Fibroblast of mammary gland (primary cell): ENCODE measurements around the gene MEPCE.

Experiments
- DNase-seq: peaks from one replicate; pipeline ENCODE4 v3.0.0-alpha.2; 2010; ENCODE audit warnings: low read depth
- H3K4me3 ChIP-seq: 2 replicates; pipeline ENCODE4 v1.5.1; 2011; ENCODE audit warnings: low read depth, mild to moderate bottlenecking, low read length, moderate library complexity; ENCODE audit not compliant: control insufficient read depth
- CTCF ChIP-seq: conservative IDR thresholded peaks from 2 replicates; pipeline ENCODE4 v1.5.1; 2011; ENCODE audit warnings: low read depth, low read length, inconsistent platforms; ENCODE audit not compliant: control insufficient read depth, insufficient read depth

Gene MEPCE

GRCh38 chr7:100419660-100420226, 9.9 kb upstream of the MEPCE start:
- no peak overlapping the region for H3K4me3 ChIP-seq
- TF ChIP-seq CTCF = no peak
- DNase-seq = no peak

- DNase-seq = no peak
- TF ChIP-seq CTCF = no peak
- H3K4me3 ChIP-seq = no peak overlapping the region
Observed at GRCh38 chr7:100423315-100423714, 6.3 kb upstream of the MEPCE start.

- no peak overlapping the region for H3K4me3 ChIP-seq
- no peak for TF ChIP-seq CTCF
- DNase-seq = no peak
Observed at GRCh38 chr7:100425347-100425746, 4.3 kb upstream of the MEPCE start.

- TF ChIP-seq CTCF = no peak
- DNase-seq = no peak
- no peak overlapping the region for H3K4me3 ChIP-seq
Observed at GRCh38 chr7:100426516-100426915, 3.1 kb upstream of the MEPCE start.

GRCh38 chr7:100427762-100428198, 1.9 kb upstream of the MEPCE start:
- no peak for TF ChIP-seq CTCF
- DNase-seq = no peak
- H3K4me3 ChIP-seq = peak overlapping the region; percentile 84

- peak; percentile 97 for DNase-seq
- no peak for TF ChIP-seq CTCF
- peak within 1 kb of the TSS; percentile 84 for H3K4me3 ChIP-seq
Observed at GRCh38 chr7:100428199-100428966, 1.2 kb upstream of the MEPCE start, which contains the start of gene ZCWPW1. TSS of gene ZCWPW1 (minus strand) at chr7:100428703. CDS start at chr7:100420649, 8,054 bp downstream.
